B cell (primary cell): Measurements from ENCODE around the gene KSR1. TPM values are rescaled to one million over a fixed set of nuclear protein-coding genes. Genes with fewer than 3 reads are reported as not detected.

Experiments
- ATAC-seq: fragments of 200-7000 bp; cut with Tn5 transposase; one replicate; pipeline ENCODE4 v1.10.0; 2021; ENCODE audit warnings: low read depth, mild to moderate bottlenecking, moderate number of reproducible peaks, moderate library complexity
- CTCF ChIA-PET: fragments of 350-600 bp; sonication (Branson Sonifier 250); formaldehyde crosslinking; loops from one replicate; lab custom pipeline; 2021; ENCODE audit warnings: antibody characterized with exemption, inconsistent platforms; lab: Charles Lee
- POLR2A ChIA-PET: fragments of 350-600 bp; sonication (Branson Sonifier 250); formaldehyde crosslinking; loops from one replicate; lab custom pipeline; 2021; ENCODE audit warnings: antibody characterized with exemption; lab: Charles Lee
- DNase-seq: peaks from one replicate; pipeline ENCODE4 v3.0.0; 2013
- H2AFZ ChIP-seq: 2 replicates; pipeline ENCODE4 v1.6.1; 2012; ENCODE audit warnings: mild to moderate bottlenecking, low read depth, low read length; ENCODE audit not compliant: insufficient read depth, poor library complexity, severe bottlenecking
- H3K27ac ChIP-seq, 2 donors: 1 replicate in 1 of 2; 2 replicates in 1 of 2; pipeline ENCODE4 v1.5.1; 2012 to 2013; ENCODE audit warnings: low read length in 2 of 2, mild to moderate bottlenecking in 2 of 2, moderate library complexity in 1 of 2
- H3K27me3 ChIP-seq, 4 experiments: fragments of 200-600 bp in 1 of 4; sonication (generic) in 1 of 4; replicated peaks in 1 of 4; 1 replicate in 2 of 4; 2 replicates in 2 of 4; pipeline versions ENCODE4 v1.6.1 to v1.7.0; 2013 to 2016; ENCODE audit warnings: low read length in 3 of 4, mild to moderate bottlenecking in 2 of 4, mixed read lengths in 1 of 4, moderate library complexity in 1 of 4; ENCODE audit not compliant: insufficient read depth in 4 of 4, control insufficient read depth in 3 of 4; ENCODE audit errors: control extremely low read depth in 1 of 4
- H3K36me3 ChIP-seq, 2 experiments: replicated peaks in 1 of 2; 1 replicate in 1 of 2; 2 replicates in 1 of 2; pipeline versions ENCODE4 v1.6.1 to v1.7.1; 2013; ENCODE audit warnings: low read length in 1 of 2; ENCODE audit not compliant: insufficient read depth in 2 of 2, control insufficient read depth in 1 of 2; ENCODE audit errors: control extremely low read depth in 1 of 2, extremely low read depth in 1 of 2
- H3K4me1 ChIP-seq, 2 donors: fragments of 200-600 bp in 1 of 2; sonication (generic) in 1 of 2; 1 replicate in 1 of 2; 2 replicates in 1 of 2; pipeline versions ENCODE4 v1.5.1 to v1.6.1; 2013 to 2017; ENCODE audit warnings: low read length in 2 of 2; ENCODE audit not compliant: control insufficient read depth in 2 of 2, insufficient read depth in 2 of 2
- H3K4me2 ChIP-seq: replicated peaks from 2 replicates; pipeline ENCODE3; 2012; ENCODE audit warnings: mild to moderate bottlenecking, low read depth, low read length; ENCODE audit not compliant: poor library complexity, severe bottlenecking
- H3K4me3 ChIP-seq, 5 experiments: fragments of 200-600 bp in 1 of 5; sonication (generic) in 1 of 5; 1 replicate in 3 of 5; 2 replicates in 2 of 5; pipeline versions ENCODE4 v1.5.1 to v1.7.0; 2011 to 2016; ENCODE audit warnings: low read length in 4 of 5, mild to moderate bottlenecking in 4 of 5, low read depth in 2 of 5, control low read depth in 1 of 5, moderate library complexity in 1 of 5; ENCODE audit not compliant: insufficient read depth in 1 of 5; ENCODE audit errors: control extremely low read depth in 1 of 5, extremely low read depth in 1 of 5
- H3K79me2 ChIP-seq: fragments of 200-600 bp; sonication (generic); one replicate; pipeline ENCODE4 v1.6.0; 2016; ENCODE audit warnings: low read length; ENCODE audit not compliant: control insufficient read depth, insufficient read depth
- H3K9ac ChIP-seq: fragments of 200-600 bp; sonication (generic); 2 replicates; pipeline ENCODE4 v1.6.1; 2017; ENCODE audit warnings: mild to moderate bottlenecking, low read length, moderate library complexity
- H3K9me3 ChIP-seq, 3 donors: one replicate each; pipeline versions ENCODE4 v1.6.1 to v1.7.1; 2013; ENCODE audit warnings: low read length in 2 of 3; ENCODE audit not compliant: control insufficient read depth in 2 of 3, insufficient read depth in 1 of 3; ENCODE audit errors: control extremely low read depth in 1 of 3
- H4K20me1 ChIP-seq: 2 replicates; pipeline ENCODE4 v1.6.0; 2012; ENCODE audit warnings: mild to moderate bottlenecking, low read length; ENCODE audit not compliant: insufficient read depth, control insufficient read depth, poor library complexity, severe bottlenecking
- H3K27ac Mint-ChIP-seq: one replicate; pipeline ENCODE4 v1.8.0; 2021; ENCODE audit warnings: mixed read lengths
- H3K27me3 Mint-ChIP-seq: one replicate; pipeline ENCODE4 v1.8.0; 2021; ENCODE audit warnings: mixed read lengths
- H3K4me1 Mint-ChIP-seq: one replicate; pipeline ENCODE4 v1.8.0; 2021; ENCODE audit warnings: mixed read lengths
- H3K4me3 Mint-ChIP-seq: one replicate; pipeline ENCODE4 v1.8.0; 2021; ENCODE audit warnings: mixed read lengths
- H3K9me3 Mint-ChIP-seq: one replicate; pipeline ENCODE4 v1.8.0; 2022; ENCODE audit warnings: mixed read lengths; ENCODE audit not compliant: insufficient read depth
- EZH2 ChIP-seq: IDR thresholded peaks from 2 replicates; pipeline ENCODE4 v1.6.1; 2012; ENCODE audit warnings: borderline replicate concordance, low read depth, mild to moderate bottlenecking, moderate library complexity, low read length; ENCODE audit not compliant: insufficient read depth, poor library complexity, severe bottlenecking
- WGBS: methylation state at CpG from one replicate; pipeline ENCODE4 v1.1.5; 2013; ENCODE audit warnings: missing lambda C conversion rate; ENCODE audit not compliant: insufficient coverage; 5-methylcytosine and 5-hydroxymethylcytosine counted together
- intact Hi-C: fragments of 100-400 bp; cut with micrococcal nuclease; formaldehyde crosslinking; loops from one replicate; pipeline ENCODE4 v1.10.0; 2022
- polyA plus RNA-seq: library from polyadenylated mRNA; depleted of rRNA; stranded (reverse); fragments of >200 nt; gene quantifications from 2 replicates; pipeline ENCODE4 v1.2.3, GENCODE V29; 2012
- total RNA-seq, 2 donors: library from RNA; stranded (reverse); fragments of 120-200 nt in 1 of 2; gene quantifications; 1 replicate in 1 of 2; 2 replicates in 1 of 2; pipeline versions ENCODE4 v1.2.3 to v1.2.4, GENCODE V29; 2013 to 2022
- TF ChIP-seq, protein P1 (sequence below): fragments of 200-600 bp; IDR thresholded peaks from one replicate; pipeline ENCODE4 v1.8.0; 2022; ENCODE audit warnings: antibody characterized with exemption, mild to moderate bottlenecking

The KSR1 gene
- total and polyA plus RNA-seq, 2 donors (not counting 1 experiment from before 2014, with no cell fraction given): 27.5 to 85.6 TPM

DNA sequence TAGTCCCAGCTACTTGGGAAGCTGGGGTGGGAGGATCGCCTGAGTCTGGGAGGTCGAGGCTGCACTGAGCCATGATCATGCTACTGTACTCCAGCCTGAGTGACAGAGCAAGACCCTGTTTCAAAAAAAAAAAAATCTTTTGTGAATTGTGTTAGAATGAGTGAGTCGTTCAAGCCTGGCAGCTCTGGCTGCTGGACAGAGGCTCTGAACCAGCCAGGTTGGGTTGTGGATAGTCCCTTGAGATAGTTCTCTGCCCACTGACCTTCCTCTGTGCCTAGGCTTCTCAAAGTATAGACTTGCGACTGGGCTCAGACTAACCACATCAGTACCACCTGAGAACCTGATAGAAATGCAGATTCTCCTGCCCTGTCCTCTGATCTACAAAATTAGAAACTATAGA is 2.2 kb upstream of the KSR1 start:
- Histone ChIP-seq H3K9ac (no peak overlapping the region), H3K9me3 (no peaks in the 10 kb centered on the region), H3K4me3 (no peak overlapping the region), H3K27me3 (no peaks in the 10 kb centered on the region), H4K20me1 (peaks cover 13% of the 10 kb centered on the region), H3K79me2 (peaks cover 10% of the 10 kb centered on the region), H3K4me1 (peaks cover 16 to 23% of the 10 kb centered on the region in 2 donors), H3K36me3 (no peaks in the 10 kb centered on the region), H2AFZ (no peak overlapping the region), H3K4me2 (no peak overlapping the region), H3K27ac (no peak overlapping the region)
- 83% methylated on average over 3 of the region's 4 CpGs for WGBS
- TF ChIP-seq, protein P1, sequence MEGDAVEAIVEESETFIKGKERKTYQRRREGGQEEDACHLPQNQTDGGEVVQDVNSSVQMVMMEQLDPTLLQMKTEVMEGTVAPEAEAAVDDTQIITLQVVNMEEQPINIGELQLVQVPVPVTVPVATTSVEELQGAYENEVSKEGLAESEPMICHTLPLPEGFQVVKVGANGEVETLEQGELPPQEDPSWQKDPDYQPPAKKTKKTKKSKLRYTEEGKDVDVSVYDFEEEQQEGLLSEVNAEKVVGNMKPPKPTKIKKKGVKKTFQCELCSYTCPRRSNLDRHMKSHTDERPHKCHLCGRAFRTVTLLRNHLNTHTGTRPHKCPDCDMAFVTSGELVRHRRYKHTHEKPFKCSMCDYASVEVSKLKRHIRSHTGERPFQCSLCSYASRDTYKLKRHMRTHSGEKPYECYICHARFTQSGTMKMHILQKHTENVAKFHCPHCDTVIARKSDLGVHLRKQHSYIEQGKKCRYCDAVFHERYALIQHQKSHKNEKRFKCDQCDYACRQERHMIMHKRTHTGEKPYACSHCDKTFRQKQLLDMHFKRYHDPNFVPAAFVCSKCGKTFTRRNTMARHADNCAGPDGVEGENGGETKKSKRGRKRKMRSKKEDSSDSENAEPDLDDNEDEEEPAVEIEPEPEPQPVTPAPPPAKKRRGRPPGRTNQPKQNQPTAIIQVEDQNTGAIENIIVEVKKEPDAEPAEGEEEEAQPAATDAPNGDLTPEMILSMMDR: no peak
- TF ChIP-seq EZH2: no peak
- ChIA-PET CTCF (interaction anchor here (10.2 kb wide), 1 partner anchor 146 kb away, joined by 140 read pairs; no protein-coding TSS in a partner anchor), POLR2A (no interaction called here)
- ATAC-seq (no peak), DNase-seq (no peak)
- H3K27ac Mint-ChIP-seq: no peak overlapping the region
- peaks cover 20% of the 10 kb centered on the region for H3K4me1 Mint-ChIP-seq
- intact Hi-C loops: no loop called here
- no peak overlapping the region for H3K4me3 Mint-ChIP-seq
- H3K27me3 Mint-ChIP-seq: no peaks in the 10 kb centered on the region
- no peaks in the 10 kb centered on the region for H3K9me3 Mint-ChIP-seq

DNA sequence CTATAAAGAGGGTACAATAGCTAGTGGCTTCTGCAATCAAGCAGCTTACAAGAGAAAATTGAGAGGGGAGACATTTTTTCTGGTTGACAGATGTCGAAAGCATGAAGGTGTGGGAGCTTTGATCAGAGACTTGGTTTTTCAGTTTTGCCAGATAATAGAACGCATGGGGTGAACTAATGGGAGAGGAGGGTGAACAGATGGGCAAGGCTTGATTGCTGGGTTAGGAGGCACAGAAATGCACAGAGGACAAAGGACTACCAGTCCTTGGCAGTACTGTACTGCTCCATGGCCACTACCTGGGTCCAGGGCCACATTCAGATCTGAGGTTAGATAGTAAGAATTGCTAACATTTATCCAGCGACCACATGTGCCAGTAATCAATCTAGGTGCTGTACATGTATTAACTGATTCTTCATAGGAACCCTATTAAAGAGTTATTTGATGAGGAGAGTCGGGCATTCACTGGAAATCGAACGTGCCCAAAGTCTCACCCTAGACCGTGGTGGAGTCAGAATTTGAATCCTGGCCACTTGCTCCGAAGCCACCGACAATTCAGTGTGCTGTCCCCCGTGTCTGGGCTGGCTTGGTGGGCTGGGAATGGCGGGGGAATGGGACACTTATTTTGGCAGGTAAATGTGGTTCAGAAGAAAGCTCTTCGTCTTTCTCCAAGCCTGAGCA is 873 bp upstream of the KSR1 start:
- DNase-seq: peak; percentile 21
- Histone ChIP-seq H3K27me3 (no peaks in the 10 kb centered on the region), H3K36me3 (no peaks in the 10 kb centered on the region), H3K4me2 (peak overlapping the region; percentile 100), H4K20me1 (peaks cover 24% of the 10 kb centered on the region), H3K4me1 (peaks cover 16 to 23% of the 10 kb centered on the region in 2 donors), H3K9ac (peak overlapping the region; percentile 77), H3K27ac (peak overlapping the region in 1 of 2 donors; percentile 41), H3K9me3 (no peaks in the 10 kb centered on the region), H3K4me3 (peak overlapping the region in 4 of 5 experiments; percentile 60 to 76 (median 70)), H2AFZ (peak overlapping the region; percentile 98), H3K79me2 (peaks cover 23% of the 10 kb centered on the region)
- ChIA-PET CTCF (interaction anchor here (0.6 to 10.2 kb wide), 21 partner anchors 11 to 220 kb away, joined by 3 to 140 read pairs (median 4); partner anchors contain the start of gene WSB1), POLR2A (interaction anchor here (0.7 to 1.2 kb wide), 4 partner anchors 11 to 144 kb away, joined by 3 to 16 read pairs (median 4); no protein-coding TSS in a partner anchor)
- Mint-ChIP-seq H3K27ac (peak overlapping the region; percentile 78), H3K27me3 (no peaks in the 10 kb centered on the region), H3K4me3 (peak overlapping the region; percentile 78), H3K4me1 (peaks cover 21% of the 10 kb centered on the region), H3K9me3 (no peaks in the 10 kb centered on the region)
- ATAC-seq: no peak
- intact Hi-C loops: loop anchor here (5.0 kb wide), 6 partner anchors 52 to 218 kb away; no protein-coding TSS in a partner anchor
- TF ChIP-seq EZH2: no peak
- TF ChIP-seq, protein P1: no peak
- 38% methylated on average over 11 of the region's 12 CpGs for WGBS
